Rectal smooth muscle tissue (tissue), 1 donor: Measurements from ENCODE around the gene DMAP1.

Experiments used
- H3K27ac ChIP-seq: one replicate; pipeline ENCODE4 v1.7.0; 2013; ENCODE audit warnings: low read depth, low read length, inconsistent platforms
- H3K27me3 ChIP-seq: one replicate; pipeline ENCODE4 v1.7.0; 2013; ENCODE audit warnings: low read length; ENCODE audit not compliant: control insufficient read depth, insufficient read depth
- H3K36me3 ChIP-seq: one replicate; pipeline ENCODE4 v1.7.0; 2013; ENCODE audit warnings: low read length; ENCODE audit not compliant: control insufficient read depth, insufficient read depth
- H3K4me1 ChIP-seq: one replicate; pipeline ENCODE4 v1.7.0; 2013; ENCODE audit warnings: low read length; ENCODE audit not compliant: control insufficient read depth, insufficient read depth
- H3K4me3 ChIP-seq: one replicate; pipeline ENCODE4 v1.7.0; 2013; ENCODE audit warnings: low read length
- H3K9ac ChIP-seq: one replicate; pipeline ENCODE4 v1.7.0; 2013; ENCODE audit warnings: low read length

The DMAP1 gene

DNA sequence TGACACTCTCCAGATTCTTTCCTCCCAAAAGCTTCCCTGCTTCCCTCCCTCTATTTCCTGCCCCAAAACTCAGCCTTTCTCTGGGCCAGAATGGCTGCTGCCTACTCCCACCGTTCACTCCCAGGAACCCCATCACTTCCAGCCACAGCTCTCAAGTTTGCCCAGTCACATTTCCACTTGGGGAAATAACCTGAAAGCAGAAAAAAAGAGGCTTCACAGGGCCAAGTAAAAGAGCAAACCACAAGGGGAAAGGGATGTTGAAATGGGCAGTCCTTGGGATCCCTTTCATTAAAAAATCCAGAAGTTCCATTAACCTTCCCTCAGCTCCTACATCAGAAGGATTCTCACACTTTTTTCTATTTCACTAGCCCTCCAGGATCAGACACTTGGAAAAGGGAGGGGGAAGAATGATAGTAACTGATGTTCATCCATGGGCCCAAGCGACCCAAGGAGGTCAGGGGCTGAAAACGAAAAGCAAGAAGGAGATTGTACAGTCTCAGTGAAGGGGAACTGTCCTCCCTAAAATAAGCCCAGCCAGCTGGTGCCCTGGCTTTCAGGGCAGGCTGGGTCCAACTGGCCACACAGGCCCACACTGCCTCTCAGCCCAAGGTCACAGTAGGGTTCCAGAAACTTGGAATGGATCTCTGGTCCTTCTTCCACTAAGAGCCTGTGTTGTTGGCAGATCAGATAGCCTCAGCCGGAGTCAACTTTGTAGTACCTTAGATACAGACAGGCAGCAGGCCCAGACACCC, 49.7 kb downstream of the DMAP1 start:
- Histone ChIP-seq H3K27me3 (no peaks in the 10 kb centered on the region), H3K36me3 (no peaks in the 10 kb centered on the region), H3K9ac (no peak overlapping the region), H3K4me3 (no peak overlapping the region), H3K27ac (no peak overlapping the region), H3K4me1 (no peaks in the 10 kb centered on the region)

DNA sequence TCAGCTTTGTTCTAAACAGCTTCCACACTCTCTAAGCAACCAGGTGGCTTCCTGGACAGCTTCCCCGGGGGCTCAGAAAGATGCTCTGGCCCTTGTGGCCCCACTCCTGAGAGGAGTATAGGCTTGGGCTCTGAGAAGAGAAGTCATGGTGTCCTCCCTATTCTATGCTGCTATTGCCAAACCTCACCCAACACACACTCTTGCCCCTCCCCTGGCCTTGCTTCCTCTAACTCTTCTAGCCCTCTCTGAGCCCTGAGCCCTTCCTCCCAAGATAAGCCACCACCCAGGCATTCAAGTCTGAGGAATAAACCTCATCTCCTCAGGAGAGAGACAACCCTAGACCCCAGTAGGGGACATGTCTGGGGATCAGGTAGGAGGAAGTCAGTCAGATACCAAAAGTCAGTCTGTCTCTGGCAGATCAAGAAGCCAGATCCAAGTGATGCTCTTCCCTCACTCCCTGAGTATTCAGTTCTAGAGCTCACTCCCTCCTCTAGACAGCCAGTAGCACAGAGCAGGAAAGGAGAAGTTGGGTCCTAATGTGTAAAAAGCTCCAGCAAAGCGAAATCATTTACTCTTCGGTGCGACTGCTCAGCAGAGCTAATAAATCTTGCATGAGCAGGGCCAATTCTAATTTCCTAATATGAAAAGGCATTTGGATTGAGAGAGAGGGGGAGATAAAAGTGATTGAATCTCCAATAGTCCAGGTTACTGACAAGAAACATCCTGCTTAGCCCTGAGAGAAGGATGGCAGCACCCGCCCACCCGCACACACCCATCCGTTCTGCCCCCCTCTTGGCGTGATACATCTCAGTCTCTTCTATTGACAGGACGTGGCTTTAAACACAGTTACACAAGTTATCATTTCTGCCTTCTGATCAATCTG, 50.5 kb downstream of the DMAP1 start:
- Histone ChIP-seq H3K9ac (no peak overlapping the region), H3K36me3 (no peaks in the 10 kb centered on the region), H3K4me3 (no peak overlapping the region), H3K27ac (no peak overlapping the region), H3K4me1 (no peaks in the 10 kb centered on the region), H3K27me3 (no peaks in the 10 kb centered on the region)

DNA sequence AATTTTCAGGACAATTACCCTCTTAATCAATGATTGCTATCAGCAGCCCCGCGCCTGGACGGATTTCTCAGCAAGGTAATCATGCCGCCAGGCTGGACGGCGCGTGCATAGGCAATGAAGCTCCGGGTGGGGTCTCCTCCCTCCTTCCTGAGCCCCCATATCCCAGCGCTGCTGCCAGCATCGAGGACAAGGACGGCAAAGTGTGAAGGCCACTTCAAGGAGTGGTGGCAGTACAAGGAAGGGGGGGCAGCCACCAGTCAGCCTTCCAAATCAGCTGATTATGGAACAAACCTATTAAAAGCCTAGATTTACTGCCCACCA, 51.1 kb downstream of the DMAP1 start:
- H3K4me1 ChIP-seq = no peaks in the 10 kb centered on the region
- no peaks in the 10 kb centered on the region for H3K27me3 ChIP-seq
- no peak overlapping the region for H3K9ac ChIP-seq
- H3K36me3 ChIP-seq = no peaks in the 10 kb centered on the region
- H3K4me3 ChIP-seq = no peak overlapping the region
- no peak overlapping the region for H3K27ac ChIP-seq

DNA sequence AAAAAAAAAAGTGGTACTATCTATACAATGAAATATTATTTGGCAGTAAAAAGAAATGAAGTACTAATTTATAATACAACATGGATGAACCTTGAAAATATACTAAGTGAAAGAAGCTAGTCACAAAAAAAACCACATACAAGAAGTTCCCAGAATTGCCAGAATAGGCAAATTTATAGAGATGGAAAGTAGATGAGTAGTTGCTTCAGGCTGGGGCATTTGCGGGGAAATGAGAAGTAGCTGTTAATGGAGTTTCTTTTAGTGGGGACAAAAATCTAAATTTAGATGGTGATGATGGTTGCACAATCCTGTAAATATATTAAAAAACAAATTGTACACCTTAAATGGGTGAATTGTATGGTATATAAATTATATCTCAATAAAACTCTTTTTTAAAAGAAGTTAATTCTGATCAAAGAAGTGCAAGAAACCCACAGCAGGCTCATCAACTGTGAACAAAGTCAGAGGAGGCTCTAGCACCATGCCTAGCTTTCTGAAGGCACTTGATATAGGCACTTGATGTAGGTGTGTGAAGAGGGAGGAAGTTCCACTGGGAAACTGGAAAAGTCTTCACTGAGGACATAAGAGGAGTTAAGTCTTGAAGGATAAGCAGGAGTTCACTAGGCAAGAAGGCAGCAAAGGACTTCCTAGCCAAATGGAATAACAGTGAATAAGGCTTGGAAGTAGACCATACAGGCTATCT, 52.5 kb downstream of the DMAP1 start:
- no peaks in the 10 kb centered on the region for H3K27me3 ChIP-seq
- H3K4me3 ChIP-seq = no peak overlapping the region
- H3K4me1 ChIP-seq = no peaks in the 10 kb centered on the region

DNA sequence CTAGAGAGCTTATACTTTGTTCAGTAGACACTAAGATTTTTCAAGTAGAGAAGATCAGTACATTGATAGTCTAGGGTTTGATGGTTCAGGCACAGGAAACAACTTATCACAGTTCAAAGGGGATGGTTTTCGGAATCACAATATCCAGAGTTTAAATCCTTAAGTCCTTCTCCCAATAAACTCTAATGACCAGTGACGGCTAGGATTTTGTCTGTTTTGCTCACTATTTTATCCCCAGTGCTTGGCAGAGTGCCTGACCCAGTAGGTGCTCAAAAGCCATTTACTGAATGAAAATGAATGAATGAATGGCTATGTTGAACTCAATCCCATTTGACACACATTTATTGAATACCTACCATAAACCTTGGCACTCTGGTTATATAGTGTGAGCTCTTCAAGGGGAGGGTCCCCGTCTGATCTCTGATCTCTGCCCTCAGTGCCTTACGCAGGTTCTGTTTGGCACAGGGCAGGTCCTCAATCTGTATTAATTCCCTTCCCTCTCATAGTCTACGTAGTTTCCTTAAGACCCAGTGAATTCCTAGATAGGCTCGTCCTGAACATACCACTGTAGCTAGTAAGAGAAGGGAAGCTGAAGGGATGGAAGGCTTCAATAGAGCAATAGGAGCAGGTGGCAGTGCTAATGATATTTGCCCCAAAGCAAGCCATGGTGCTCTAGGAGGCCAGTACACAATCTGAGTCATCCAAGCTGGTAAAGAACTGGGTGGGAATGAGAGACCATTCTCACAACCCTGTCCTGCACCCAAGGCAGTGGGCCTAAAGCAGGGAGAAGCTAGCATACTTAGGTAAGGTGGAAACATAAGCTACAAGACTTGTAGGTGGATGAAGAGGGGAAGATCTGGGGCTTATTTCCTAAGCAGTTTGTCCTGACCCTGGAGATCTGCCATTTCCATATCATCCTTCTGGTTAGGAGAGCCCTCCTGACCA, 53.4 kb downstream of the DMAP1 start:
- H3K4me3 ChIP-seq = no peak overlapping the region
- no peaks in the 10 kb centered on the region for H3K27me3 ChIP-seq
- H3K27ac ChIP-seq = no peak overlapping the region
- H3K4me1 ChIP-seq = no peaks in the 10 kb centered on the region
- H3K36me3 ChIP-seq = no peaks in the 10 kb centered on the region
- H3K9ac ChIP-seq = no peak overlapping the region

More for the DNA sequence above, 52.5 kb downstream of the DMAP1 start:
- no peak overlapping the region for H3K9ac ChIP-seq
- no peaks in the 10 kb centered on the region for H3K36me3 ChIP-seq
- H3K27ac ChIP-seq = no peak overlapping the region

DNA sequence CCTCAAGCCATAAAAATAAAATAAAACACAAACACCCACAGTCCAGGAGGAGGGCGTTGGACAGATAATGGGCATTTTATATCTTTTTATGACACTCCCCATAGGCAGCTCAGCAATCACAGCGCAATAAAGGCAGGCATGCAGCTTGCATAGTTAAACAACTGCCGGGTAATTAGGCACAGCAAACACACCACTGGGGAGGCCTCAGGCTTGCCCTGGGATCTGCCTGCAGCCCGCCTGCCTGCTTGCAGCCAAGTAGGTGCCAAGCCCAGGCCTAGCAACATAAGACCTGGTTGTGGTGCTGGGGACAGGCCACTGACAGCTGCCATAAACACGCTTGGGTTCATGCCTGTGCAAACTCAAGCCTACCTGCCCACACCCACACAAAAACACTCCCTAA, 54.2 kb downstream of the DMAP1 start:
- no peaks in the 10 kb centered on the region for H3K27me3 ChIP-seq
- no peak overlapping the region for H3K9ac ChIP-seq
- no peak overlapping the region for H3K4me3 ChIP-seq
- no peaks in the 10 kb centered on the region for H3K36me3 ChIP-seq
- H3K27ac ChIP-seq = no peak overlapping the region
- H3K4me1 ChIP-seq = no peaks in the 10 kb centered on the region

DNA sequence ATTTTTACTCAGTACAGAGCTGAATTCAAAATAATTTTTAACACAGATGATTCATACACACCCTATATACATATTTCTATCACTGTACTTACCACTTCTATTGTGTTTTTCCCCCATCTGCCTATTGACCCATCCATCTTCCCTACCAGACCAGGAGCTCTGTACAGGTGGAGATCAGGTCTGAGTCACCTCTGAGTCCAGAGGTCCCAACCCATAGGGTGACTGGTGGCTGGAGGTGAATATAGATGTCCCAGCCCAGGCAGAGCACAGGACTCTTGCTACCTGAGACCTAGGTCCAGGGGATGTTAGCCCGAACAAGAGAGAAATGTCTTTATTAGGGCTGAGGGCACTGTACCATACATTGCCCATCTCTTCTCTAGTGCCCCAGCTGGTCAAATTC, 54.8 kb downstream of the DMAP1 start:
- Histone ChIP-seq H3K36me3 (no peaks in the 10 kb centered on the region), H3K9ac (no peak overlapping the region), H3K27ac (no peak overlapping the region), H3K4me1 (no peaks in the 10 kb centered on the region), H3K27me3 (no peaks in the 10 kb centered on the region), H3K4me3 (no peak overlapping the region)
